ENCODE measurements around the gene LAMA5.

Gene LAMA5

DNA sequence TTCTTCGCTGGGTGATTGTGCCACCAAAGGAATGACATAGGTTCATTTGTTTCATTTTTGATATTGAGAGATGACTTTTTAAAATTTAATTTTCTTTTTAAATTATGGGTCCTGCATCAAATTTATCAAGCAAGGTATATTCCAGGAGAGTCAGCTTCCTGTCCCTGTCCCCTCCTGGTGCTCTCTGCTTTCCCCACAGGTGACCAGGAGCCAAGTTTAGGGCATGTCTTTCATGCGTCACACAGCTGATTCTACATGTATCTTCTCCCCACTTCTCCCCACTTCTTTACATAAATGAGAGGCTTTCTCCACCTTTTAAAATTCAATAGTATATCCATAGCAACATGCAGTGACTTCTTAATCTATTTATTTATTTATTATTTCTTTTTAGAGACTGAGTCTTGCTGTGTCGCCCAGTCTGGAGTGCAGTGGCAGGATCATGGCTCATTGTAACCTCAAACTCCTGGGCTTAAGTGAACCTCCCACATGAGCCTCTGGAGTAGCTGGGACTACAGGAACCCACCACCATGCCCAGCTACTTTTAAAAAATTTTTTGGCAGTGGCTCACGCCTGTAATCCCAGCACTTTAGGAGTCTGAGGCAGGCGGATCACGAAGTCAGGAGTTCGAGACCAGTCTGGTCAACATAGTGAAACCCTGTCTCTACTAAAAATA, 98.7 kb downstream of the LAMA5 start:
- Histone ChIP-seq H3K4me1 (ENCODE audit: low read length) (no peaks in the 10 kb centered on the region), H3K36me3 (replicated peaks; ENCODE audit: insufficient read depth, low read length) (no peaks in the 10 kb centered on the region), H3K9ac (ENCODE audit: low read length) (no peak overlapping the region), H3K27me3 (replicated peaks; ENCODE audit: insufficient read depth, low read length) (no peaks in the 10 kb centered on the region), H3K9me2 (replicated peaks; ENCODE audit: insufficient read depth, low read length) (no peaks in the 10 kb centered on the region), H3K79me2 (ENCODE audit: low read length) (no peaks in the 10 kb centered on the region), H3K4me3 (ENCODE audit: low read length) (no peak overlapping the region), H2AFZ (ENCODE audit: low read length) (no peak overlapping the region), H4K20me1 (ENCODE audit: insufficient read depth, low read length) (no peaks in the 10 kb centered on the region), H3F3A (ENCODE audit: insufficient read depth, low read length) (no peaks in the 10 kb centered on the region), H3K27ac (ENCODE audit: low read length) (no peak overlapping the region), H3K4me2 (ENCODE audit: low read depth, low read length) (no peak overlapping the region), H3K9me3 (replicated peaks; ENCODE audit: insufficient read depth, low read length) (no peaks in the 10 kb centered on the region)
- no peak for TF ChIP-seq EZH2 (optimal IDR thresholded peaks at IDR 0.05; ENCODE audit: low read depth, low read length)
- TF ChIP-seq, protein P1, sequence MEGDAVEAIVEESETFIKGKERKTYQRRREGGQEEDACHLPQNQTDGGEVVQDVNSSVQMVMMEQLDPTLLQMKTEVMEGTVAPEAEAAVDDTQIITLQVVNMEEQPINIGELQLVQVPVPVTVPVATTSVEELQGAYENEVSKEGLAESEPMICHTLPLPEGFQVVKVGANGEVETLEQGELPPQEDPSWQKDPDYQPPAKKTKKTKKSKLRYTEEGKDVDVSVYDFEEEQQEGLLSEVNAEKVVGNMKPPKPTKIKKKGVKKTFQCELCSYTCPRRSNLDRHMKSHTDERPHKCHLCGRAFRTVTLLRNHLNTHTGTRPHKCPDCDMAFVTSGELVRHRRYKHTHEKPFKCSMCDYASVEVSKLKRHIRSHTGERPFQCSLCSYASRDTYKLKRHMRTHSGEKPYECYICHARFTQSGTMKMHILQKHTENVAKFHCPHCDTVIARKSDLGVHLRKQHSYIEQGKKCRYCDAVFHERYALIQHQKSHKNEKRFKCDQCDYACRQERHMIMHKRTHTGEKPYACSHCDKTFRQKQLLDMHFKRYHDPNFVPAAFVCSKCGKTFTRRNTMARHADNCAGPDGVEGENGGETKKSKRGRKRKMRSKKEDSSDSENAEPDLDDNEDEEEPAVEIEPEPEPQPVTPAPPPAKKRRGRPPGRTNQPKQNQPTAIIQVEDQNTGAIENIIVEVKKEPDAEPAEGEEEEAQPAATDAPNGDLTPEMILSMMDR (IDR thresholded peaks at IDR 0.05; ENCODE audit: low read length) = no peak
- no peak for TF ChIP-seq EZH2phosphoT487 (IDR thresholded peaks at IDR 0.05; ENCODE audit: low read length)
- no peak for DNase-seq

DNA sequence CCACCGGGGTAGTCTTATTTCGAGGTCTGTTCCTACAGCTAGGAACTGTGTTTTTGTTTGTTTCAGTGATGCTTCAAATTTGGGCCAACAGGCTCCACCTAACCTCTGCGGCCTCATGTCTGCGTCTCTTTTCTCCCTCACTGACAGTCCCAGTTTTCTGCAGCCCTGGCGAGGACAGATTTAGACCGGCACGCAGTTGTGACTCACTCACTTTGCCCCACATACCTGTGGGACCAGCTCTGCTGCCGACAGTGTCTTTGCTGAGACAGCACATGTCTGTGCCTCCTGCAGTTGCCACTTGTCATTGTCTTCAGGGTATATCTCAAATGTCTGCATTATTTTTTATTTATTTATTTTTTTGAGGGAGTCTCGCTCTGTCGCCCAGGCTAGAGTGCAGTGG, 99.6 kb downstream of the LAMA5 start:
- Histone ChIP-seq H3K27me3 (replicated peaks; ENCODE audit: insufficient read depth, low read length) (no peaks in the 10 kb centered on the region), H3K4me1 (ENCODE audit: low read length) (no peaks in the 10 kb centered on the region), H3K9ac (ENCODE audit: low read length) (no peak overlapping the region), H3K9me2 (replicated peaks; ENCODE audit: insufficient read depth, low read length) (no peaks in the 10 kb centered on the region), H3K79me2 (ENCODE audit: low read length) (no peaks in the 10 kb centered on the region), H4K20me1 (ENCODE audit: insufficient read depth, low read length) (no peaks in the 10 kb centered on the region), H3K4me3 (ENCODE audit: low read length) (no peak overlapping the region), H3F3A (ENCODE audit: insufficient read depth, low read length) (no peaks in the 10 kb centered on the region), H3K27ac (ENCODE audit: low read length) (no peak overlapping the region), H3K9me3 (replicated peaks; ENCODE audit: insufficient read depth, low read length) (no peaks in the 10 kb centered on the region), H3K36me3 (replicated peaks; ENCODE audit: insufficient read depth, low read length) (no peaks in the 10 kb centered on the region), H3K4me2 (ENCODE audit: low read depth, low read length) (no peak overlapping the region), H2AFZ (ENCODE audit: low read length) (no peak overlapping the region)
- no peak for DNase-seq
- TF ChIP-seq EZH2phosphoT487 (IDR thresholded peaks at IDR 0.05; ENCODE audit: low read length) (no peak), EZH2 (optimal IDR thresholded peaks at IDR 0.05; ENCODE audit: low read depth, low read length) (no peak)
- TF ChIP-seq, protein P1 (IDR thresholded peaks at IDR 0.05; ENCODE audit: low read length) = no peak

DNA sequence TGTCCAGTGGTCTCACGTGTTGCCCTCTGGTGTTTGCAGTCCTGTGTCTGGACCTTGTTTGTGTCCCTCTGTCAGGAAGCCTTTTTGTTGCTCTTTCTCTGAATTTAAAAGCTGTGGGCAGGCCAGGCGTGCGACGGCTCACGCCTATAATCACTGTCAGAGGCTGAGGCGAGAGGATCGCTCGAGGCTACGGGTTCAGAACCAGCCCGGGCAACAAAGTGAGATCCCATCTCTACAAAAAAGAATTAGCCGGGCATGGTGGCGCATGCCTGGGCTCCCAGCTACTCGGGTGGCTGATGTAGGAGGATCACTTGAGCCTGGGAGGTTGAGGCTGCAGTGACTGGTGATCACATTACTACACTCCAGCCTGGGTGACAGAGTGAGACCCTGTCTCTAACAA, 100.3 kb downstream of the LAMA5 start:
- Histone ChIP-seq H3K79me2 (ENCODE audit: low read length) (no peaks in the 10 kb centered on the region), H3K36me3 (replicated peaks; ENCODE audit: insufficient read depth, low read length) (no peaks in the 10 kb centered on the region), H4K20me1 (ENCODE audit: insufficient read depth, low read length) (no peaks in the 10 kb centered on the region), H3K9me2 (replicated peaks; ENCODE audit: insufficient read depth, low read length) (no peaks in the 10 kb centered on the region), H3K4me1 (ENCODE audit: low read length) (no peaks in the 10 kb centered on the region), H3K27ac (ENCODE audit: low read length) (no peak overlapping the region), H3K4me3 (ENCODE audit: low read length) (no peak overlapping the region), H3K4me2 (ENCODE audit: low read depth, low read length) (no peak overlapping the region), H3F3A (ENCODE audit: insufficient read depth, low read length) (no peaks in the 10 kb centered on the region), H3K9ac (ENCODE audit: low read length) (no peak overlapping the region), H2AFZ (ENCODE audit: low read length) (no peak overlapping the region), H3K9me3 (replicated peaks; ENCODE audit: insufficient read depth, low read length) (no peaks in the 10 kb centered on the region), H3K27me3 (replicated peaks; ENCODE audit: insufficient read depth, low read length) (no peaks in the 10 kb centered on the region)
- TF ChIP-seq EZH2phosphoT487 (IDR thresholded peaks at IDR 0.05; ENCODE audit: low read length) = no peak
- no peak for TF ChIP-seq EZH2 (optimal IDR thresholded peaks at IDR 0.05; ENCODE audit: low read depth, low read length)
- TF ChIP-seq, protein P1 (IDR thresholded peaks at IDR 0.05; ENCODE audit: low read length) = no peak
- DNase-seq = no peak

Data from MM.1S (cell line).